Vagina (tissue), 2 donors: ENCODE data around the gene NME5. TPM values are rescaled to one million over a fixed set of nuclear protein-coding genes. Genes with fewer than 3 reads are reported as not detected.
"Not testable (repeated sequence)": the region's sequence is repeated elsewhere in the genome, so short reads cannot be mapped to it uniquely, and the experiment has no call there.

Source experiments
- DNase-seq, 2 donors: peaks; one replicate each; pipeline ENCODE4 v3.0.0-alpha.2; 2017; ENCODE audit errors: extremely low spot score in 2 of 2
- H3K27ac ChIP-seq: fragments of 200-600 bp; sonication (generic); one replicate; pipeline ENCODE4 v1.5.1; 2019
- H3K27me3 ChIP-seq: fragments of 200-600 bp; sonication (generic); one replicate; pipeline ENCODE4 v1.5.1; 2019
- H3K36me3 ChIP-seq, 2 donors: fragments of 200-600 bp; sonication (generic); one replicate each; pipeline ENCODE4 v1.5.1; 2017 to 2019
- H3K4me1 ChIP-seq: fragments of 200-600 bp; sonication (generic); one replicate; pipeline ENCODE4 v1.5.1; 2019
- H3K4me3 ChIP-seq, 2 donors: fragments of 200-600 bp; sonication (generic); 1 replicate in 1 of 2; 2 replicates in 1 of 2; pipeline ENCODE4 v1.5.1; 2016 to 2019
- H3K9me3 ChIP-seq: fragments of 200-600 bp; sonication (generic); one replicate; pipeline ENCODE4 v1.5.1; 2019
- POLR2A ChIP-seq, 2 donors: fragments of 450-650 bp; IDR thresholded peaks; one replicate each; pipeline ENCODE4 v1.6.1; 2017; ENCODE audit warnings: antibody characterized with exemption in 2 of 2, mild to moderate bottlenecking in 2 of 2, moderate library complexity in 2 of 2
- POLR2AphosphoS5 ChIP-seq, 2 donors: sonication (generic); formaldehyde crosslinking; IDR thresholded peaks; one replicate each; pipeline ENCODE4 v1.9.0; 2017; ENCODE audit warnings: antibody characterized with exemption in 2 of 2, mild to moderate bottlenecking in 2 of 2, low read depth in 1 of 2; ENCODE audit not compliant: insufficient read depth in 1 of 2
- intact Hi-C: fragments of 100-400 bp; cut with DNase I; formaldehyde crosslinking; loops from one replicate; pipeline ENCODE4 v1.15.1; 2023
- small RNA-seq: library from RNA; depleted of rRNA; stranded (forward); fragments of <200 nt; gene quantifications from one replicate; pipeline ENCODE3, GENCODE V24; 2016
- total RNA-seq: library from RNA; depleted of rRNA; stranded (reverse); fragments of >200 nt; gene quantifications from one replicate; pipeline ENCODE4 v1.2.3, GENCODE V29; 2016
- TF ChIP-seq, protein P1 (sequence below), 3 experiments: fragments of 450-650 bp in 2 of 3; fragments of 200-600 bp in 1 of 3; sonication (generic) in 1 of 3; IDR thresholded peaks; one replicate each; pipeline ENCODE4 v1.5.1; 2017 to 2019; ENCODE audit warnings: antibody characterized with exemption in 3 of 3, mild to moderate bottlenecking in 2 of 3, moderate library complexity in 2 of 3

Gene NME5
- total RNA-seq, 1 donor from 2014 or later, result not detected

DNA sequence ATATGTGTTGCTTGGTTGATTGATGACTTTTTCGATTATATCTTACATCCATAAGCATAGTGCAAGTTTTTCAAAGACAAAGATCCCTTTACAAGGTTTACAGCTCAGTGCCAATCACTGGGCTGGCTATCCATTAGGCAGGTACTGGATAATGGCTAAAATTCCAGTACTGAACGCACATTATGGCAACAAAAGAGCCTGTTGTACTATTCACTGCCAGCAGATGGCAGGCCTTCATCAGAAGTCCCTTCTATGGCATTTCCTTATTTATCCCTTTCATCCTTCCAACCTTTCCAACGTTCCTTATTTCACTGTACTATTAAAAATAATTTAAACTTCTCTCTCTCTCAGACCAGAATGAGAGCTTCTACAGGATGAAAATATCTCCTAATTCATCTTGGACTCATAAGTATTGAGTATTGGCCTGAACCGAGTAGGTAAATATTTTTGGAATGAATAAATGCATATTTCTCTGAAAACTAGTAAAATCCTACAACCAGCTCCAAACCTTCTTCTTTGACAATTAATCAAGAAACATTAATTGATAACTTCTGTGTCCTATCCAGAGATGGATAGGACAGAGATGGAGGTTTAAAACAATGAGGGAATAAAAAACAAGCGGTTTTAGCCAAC is 62.0 kb downstream of the NME5 start:
- Histone ChIP-seq H3K27me3 (no peaks in the 10 kb centered on the region), H3K4me1 (no peaks in the 10 kb centered on the region), H3K36me3 (no peaks in the 10 kb centered on the region), H3K4me3 (no peak overlapping the region), H3K9me3 (no peaks in the 10 kb centered on the region), H3K27ac (no peak overlapping the region)
- DNase-seq, result no peak
- no peak for TF ChIP-seq POLR2A (IDR thresholded peaks at IDR 0.05)
- TF ChIP-seq, protein P1, sequence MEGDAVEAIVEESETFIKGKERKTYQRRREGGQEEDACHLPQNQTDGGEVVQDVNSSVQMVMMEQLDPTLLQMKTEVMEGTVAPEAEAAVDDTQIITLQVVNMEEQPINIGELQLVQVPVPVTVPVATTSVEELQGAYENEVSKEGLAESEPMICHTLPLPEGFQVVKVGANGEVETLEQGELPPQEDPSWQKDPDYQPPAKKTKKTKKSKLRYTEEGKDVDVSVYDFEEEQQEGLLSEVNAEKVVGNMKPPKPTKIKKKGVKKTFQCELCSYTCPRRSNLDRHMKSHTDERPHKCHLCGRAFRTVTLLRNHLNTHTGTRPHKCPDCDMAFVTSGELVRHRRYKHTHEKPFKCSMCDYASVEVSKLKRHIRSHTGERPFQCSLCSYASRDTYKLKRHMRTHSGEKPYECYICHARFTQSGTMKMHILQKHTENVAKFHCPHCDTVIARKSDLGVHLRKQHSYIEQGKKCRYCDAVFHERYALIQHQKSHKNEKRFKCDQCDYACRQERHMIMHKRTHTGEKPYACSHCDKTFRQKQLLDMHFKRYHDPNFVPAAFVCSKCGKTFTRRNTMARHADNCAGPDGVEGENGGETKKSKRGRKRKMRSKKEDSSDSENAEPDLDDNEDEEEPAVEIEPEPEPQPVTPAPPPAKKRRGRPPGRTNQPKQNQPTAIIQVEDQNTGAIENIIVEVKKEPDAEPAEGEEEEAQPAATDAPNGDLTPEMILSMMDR (IDR thresholded peaks at IDR 0.05), result peak; percentile 55 to 70 (median 56)
- TF ChIP-seq POLR2AphosphoS5 (IDR thresholded peaks at IDR 0.05; ENCODE audit: insufficient read depth in 1 of 2, low read depth in 1 of 2), result no peak
- intact Hi-C loops, result loop anchor here (5.0 kb wide), 1 partner anchor 55 kb away; no protein-coding TSS in a partner anchor

DNA sequence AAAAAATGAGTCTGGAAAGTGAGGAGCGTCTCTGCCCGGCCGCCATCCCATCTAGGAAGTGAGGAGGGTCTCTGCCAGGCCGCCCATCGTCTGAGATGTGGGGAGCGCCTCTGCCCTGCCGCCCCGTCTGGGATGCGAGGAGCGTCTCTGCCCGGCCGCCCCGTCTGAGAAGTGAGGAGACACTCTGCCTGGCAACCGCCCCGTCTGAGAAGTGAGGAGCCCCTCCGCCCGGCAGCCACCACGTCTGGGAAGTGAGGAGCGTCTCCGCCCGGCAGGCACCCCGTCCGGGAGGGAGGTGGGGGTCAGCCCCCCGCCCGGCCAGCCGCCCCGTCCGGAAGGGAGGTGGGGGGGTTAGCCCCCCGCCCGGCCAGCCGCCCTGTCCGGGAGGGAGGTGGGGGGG is 69.2 kb downstream of the NME5 start:
- H3K36me3 ChIP-seq, DNase-seq, H3K4me3 ChIP-seq, H3K27ac ChIP-seq, H3K27me3 ChIP-seq, H3K9me3 ChIP-seq, H3K4me1 ChIP-seq, intact Hi-C loops: not testable (repeated sequence)

DNA sequence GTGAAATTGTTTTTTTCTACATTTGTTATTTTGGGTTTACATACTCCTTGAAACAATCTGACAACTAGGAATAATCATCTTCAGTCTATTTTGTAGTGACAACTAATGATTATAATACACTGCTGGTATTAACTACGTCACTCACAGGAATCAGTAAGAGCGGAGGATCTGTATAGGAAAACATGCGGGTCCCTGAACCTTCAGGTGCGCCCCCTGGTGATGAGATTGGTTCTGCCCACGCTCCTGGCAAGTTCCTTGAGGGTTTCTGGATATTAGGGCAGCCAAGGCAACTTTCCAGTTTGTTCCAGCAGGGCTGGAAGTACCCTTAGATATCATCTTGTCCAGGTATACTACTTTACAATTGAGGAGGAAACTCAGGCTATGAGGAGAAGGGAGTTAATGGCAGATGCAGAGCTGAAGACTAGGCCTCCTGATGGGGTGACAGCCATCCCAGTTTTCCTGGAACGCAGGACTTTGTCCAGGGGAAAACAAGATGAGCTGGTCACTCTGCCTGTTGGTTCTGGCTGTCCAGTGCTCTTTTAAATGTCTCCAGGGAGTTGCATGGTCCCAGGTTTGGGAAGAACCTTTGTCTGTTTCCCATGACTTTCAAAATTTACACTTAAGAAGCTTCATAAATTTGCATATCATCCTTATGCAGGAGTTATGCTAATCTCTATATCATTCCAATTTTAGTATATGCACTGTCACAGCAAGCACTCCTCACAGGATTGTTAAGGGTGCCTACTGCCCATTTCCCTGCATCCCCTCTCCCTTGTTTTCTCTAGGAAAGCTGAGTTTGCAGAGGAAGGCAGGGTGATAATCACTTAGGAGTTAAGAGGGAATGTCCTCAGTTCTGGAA is 70.3 kb downstream of the NME5 start:
- Histone ChIP-seq H3K36me3 (no peaks in the 10 kb centered on the region), H3K9me3 (no peaks in the 10 kb centered on the region), H3K4me3 (no peak overlapping the region), H3K27me3 (no peaks in the 10 kb centered on the region), H3K27ac (no peak overlapping the region), H3K4me1 (no peaks in the 10 kb centered on the region)
- no peak for DNase-seq
- intact Hi-C loops, result no loop called here
- TF ChIP-seq POLR2A (IDR thresholded peaks at IDR 0.05) (no peak), POLR2AphosphoS5 (IDR thresholded peaks at IDR 0.05; ENCODE audit: insufficient read depth in 1 of 2, low read depth in 1 of 2) (no peak)
- TF ChIP-seq, protein P1 (IDR thresholded peaks at IDR 0.05), result peak; percentile 6 to 49 (median 23)

DNA sequence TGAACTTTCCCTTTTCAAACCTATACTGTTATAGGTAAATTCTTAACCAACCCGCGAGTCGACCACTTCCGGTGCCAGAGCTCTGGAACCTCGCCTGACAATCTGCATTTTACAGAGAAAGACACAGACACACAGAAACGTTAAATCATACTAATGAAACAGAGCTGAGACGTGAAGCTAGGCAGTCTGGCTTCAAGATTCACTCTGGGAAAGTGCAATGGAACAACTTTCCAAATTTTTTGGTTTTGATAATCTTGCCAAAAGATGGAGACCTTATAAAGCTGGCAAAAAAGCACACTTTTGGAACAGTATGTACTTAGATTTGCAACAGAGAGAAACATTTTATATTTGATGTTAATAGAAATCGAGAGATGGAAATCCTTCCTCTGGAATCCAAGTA is 71.3 kb downstream of the NME5 start:
- TF ChIP-seq POLR2A (IDR thresholded peaks at IDR 0.05) (no peak), POLR2AphosphoS5 (IDR thresholded peaks at IDR 0.05; ENCODE audit: insufficient read depth in 1 of 2, low read depth in 1 of 2) (no peak)
- TF ChIP-seq, protein P1 (IDR thresholded peaks at IDR 0.05), result no peak
- DNase-seq, result no peak
- intact Hi-C loops, result no loop called here

More for the DNA sequence above, 71.3 kb downstream of the NME5 start:
- Histone ChIP-seq H3K4me1 (no peaks in the 10 kb centered on the region), H3K27ac (no peak overlapping the region), H3K27me3 (no peaks in the 10 kb centered on the region), H3K9me3 (no peaks in the 10 kb centered on the region), H3K36me3 (no peaks in the 10 kb centered on the region), H3K4me3 (no peak overlapping the region)

Small RNA genes within 50 kb of the gene (small RNA-seq; reads per million reads assigned to genes)
- not detected for gene RNU6-1148P
- gene RNU6-460P, result not detected
- not detected for gene RNU6-888P

Other genes with a start within 250 kb of the NME5 start
- gene PKD2L2, start 250.0 kb downstream of the NME5 start, total RNA-seq, result not detected
- gene FAM13B, start 106.3 kb downstream of the NME5 start, total RNA-seq, result 44.2 TPM
- gene WNT8A, start 55.4 kb downstream of the NME5 start, total RNA-seq, result not detected
- 34.6 TPM for gene BRD8, start 39.2 kb upstream of the NME5 start, total RNA-seq
- 2.5 TPM for gene KIF20A, start 39.7 kb upstream of the NME5 start, total RNA-seq
- gene CDC23, start 73.9 kb upstream of the NME5 start, total RNA-seq, result 14.2 TPM
- 4.7 TPM for gene GFRA3, start 135.2 kb upstream of the NME5 start, total RNA-seq
- 2.0 TPM for gene CDC25C, start 192.4 kb upstream of the NME5 start, total RNA-seq
- 17.4 TPM for gene FAM53C, start 198.8 kb upstream of the NME5 start, total RNA-seq
- 48.6 TPM for gene KDM3B, start 213.3 kb upstream of the NME5 start, total RNA-seq